Embryonic facial prominence (tissue), 1 donor: ENCODE measurements around the gene UVRAG.
"Not testable (repeated sequence)": the region's sequence is repeated elsewhere in the genome, so short reads cannot be mapped to it uniquely, and the experiment has no call there.

Experiments
- DNase-seq: peaks from one replicate; pipeline ENCODE4 v3.0.0-alpha.2; 2016; ENCODE audit errors: extremely low spot score

Gene UVRAG

DNA sequence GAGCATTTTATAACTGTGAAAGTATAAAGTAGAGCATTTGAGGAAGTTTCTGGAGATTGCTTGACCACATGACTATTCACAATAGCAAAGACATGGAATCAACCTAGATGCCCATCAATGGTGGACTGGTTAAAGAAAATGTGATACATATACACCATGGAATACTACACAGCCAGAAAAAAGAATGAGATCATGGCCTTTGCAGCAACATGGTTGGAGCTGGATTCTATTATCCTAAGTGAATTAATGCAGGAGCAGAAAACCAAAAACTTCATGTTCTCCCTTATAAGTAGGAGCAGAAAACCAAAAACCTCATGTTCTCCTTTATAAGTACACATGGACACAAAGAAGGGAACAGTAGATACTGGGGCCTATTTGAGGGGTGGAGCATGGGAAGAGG, 30.3 kb downstream of the UVRAG start:
- no peak for DNase-seq

DNA sequence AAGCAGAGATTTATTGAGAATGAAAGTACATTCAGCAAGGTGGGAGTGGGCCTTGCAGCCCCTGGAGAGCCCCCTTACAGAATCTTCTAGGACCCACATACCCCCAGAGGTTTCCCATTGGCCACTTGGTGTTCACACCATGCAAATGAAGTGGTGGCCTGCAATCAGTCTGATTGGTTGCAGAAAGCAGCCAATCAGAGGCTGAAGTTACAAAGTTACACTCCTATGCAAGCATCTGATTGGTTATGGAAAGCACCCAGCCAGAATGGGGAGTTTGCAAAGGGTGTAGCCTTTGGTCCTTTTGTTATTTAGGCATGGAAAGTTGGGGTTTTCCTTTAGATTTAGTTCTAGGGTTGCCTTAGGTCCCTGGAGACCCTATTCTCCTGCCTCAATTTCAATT, 34.9 kb downstream of the UVRAG start:
- no peak for DNase-seq

DNA sequence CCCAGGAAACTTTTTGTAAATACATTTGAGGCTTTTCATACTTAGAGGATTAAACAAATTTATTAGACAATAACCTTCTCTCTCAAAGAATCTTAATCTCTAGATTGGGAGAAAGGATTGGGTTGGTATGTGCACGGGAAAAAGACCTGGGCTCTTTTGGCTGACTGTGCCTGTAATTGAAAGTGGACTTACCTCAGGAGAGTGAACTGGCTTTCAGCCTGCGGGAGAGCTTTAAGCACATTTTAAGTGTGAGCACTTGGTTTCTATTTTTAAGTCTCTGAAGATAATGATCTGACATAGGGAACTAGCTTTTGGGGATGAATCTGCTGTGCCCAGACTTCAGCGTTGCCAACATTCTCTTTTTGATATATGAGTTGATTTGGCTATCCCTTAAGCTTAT, 35.8 kb downstream of the UVRAG start:
- no peak for DNase-seq

DNA sequence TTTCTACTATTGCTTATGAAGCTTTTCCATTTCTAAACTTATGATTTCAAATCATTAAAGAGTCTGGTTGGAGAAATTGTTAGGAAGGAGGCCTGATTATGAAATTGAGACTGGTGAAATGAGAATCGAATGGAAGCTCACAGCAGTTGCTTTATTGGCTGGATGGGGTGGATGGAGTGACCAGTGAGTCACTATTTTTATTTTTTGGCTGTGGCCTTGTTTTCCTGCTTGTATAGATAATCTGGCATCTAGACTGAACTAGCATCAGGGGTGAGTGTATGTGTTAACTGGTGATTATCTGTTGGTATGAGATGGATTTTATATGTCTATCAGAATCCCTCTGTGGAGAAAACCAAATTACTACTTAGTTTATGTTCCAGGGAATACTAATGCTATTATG, 36.2 kb downstream of the UVRAG start:
- DNase-seq: no peak

DNA sequence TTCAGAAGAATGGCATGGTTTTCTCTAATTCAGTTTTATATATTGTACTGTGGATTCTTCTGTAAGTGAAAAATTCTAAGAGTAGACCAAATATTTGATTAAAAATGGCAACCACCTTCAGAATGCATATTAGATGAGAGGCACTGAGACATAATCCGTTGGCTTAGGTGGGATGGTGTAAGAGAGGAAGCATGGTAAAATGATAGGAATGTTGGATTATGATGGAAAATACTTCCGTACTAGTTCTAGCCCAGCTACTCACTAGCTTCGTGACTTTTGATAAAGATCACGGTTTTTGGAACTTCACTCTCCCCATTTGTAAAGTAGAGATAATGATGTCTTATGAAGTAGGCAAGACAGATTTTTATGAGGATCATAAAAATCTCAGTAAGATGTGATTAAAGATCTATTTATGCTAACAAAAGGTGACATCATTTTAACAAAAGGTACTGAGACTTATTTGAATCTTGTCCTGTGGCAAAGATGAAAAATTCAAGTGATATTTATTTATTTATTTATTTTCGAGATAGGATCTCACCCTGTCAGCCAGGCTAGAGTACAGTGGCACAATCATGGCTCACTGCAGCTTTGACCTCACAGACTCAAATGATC, 37.5 kb downstream of the UVRAG start:
- no peak for DNase-seq

DNA sequence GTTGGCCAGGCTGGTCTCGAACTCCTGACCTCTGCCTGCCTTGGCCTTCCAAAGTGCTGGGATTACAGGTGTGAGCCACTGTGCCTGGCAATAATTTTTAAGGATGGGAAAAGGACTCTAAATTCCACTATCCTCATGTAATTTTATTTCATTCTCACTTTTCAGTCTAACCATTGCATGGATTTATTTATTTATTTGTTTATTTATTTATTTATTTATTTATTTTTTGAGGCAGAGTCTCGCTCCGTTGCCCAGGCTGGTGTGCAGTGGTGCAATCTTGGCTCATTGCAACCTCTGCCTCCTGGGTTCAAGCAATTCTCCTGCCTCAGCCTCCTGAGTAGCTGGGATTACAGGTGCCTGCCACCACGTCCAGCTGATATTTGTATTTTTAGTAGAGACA, 38.6 kb downstream of the UVRAG start:
- not testable (repeated sequence) for DNase-seq

DNA sequence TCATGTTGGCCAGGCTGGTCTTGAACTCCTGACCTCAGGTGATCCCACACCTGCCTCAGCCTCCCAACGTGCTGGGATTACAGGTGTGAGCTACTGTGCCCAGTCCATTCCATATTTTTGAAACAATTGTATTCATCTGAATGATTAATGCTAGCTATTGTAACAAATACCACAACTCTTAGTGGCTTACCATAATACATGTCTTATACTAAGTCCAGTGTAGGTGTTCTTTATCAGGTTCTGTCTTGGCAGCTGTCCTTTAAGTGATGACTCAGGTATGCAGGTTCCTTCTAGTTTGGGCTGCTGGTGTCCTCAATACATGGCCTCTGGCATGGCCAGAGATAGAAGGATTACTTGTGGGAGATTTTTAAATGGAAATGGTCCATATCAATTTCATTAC, 39.0 kb downstream of the UVRAG start:
- no peak for DNase-seq

DNA sequence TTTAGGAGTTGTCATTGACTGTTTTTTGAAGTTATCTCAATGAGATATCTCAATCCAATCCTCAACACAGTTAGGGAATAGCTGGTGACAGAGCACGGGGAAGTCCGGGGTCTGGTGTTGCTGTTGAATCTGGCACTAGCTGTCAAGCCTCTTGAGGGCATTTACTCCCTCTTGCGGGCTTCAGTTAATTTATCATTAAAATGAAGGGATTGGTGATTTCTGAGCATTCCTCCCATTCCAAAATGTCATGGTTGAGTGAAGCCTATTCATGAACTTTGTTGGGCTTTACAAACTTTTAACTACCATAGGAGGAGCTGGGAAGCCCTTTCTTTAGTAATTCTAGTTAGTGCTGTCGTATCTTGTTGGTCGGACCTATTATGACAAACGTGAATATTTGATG, 40.2 kb downstream of the UVRAG start:
- DNase-seq: no peak

DNA sequence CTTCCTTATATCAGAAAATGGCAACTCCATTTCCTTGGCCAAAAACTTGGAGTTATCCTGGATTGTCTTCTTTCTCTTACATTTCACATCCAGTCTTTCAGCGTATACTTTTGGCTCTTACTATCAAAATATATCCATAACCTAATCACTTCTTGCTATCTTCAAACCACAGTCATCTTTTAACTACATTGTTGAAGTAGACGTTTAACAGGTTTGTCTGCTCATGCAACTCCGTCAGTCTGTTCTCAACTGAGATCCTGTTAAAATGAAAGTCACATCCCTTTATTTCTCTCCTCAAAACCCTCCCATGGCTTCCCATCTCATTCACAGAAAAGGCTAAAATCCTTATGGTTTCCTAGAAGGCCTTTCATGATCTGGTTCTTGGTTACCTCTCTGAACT, 41.9 kb downstream of the UVRAG start:
- DNase-seq: no peak

DNA sequence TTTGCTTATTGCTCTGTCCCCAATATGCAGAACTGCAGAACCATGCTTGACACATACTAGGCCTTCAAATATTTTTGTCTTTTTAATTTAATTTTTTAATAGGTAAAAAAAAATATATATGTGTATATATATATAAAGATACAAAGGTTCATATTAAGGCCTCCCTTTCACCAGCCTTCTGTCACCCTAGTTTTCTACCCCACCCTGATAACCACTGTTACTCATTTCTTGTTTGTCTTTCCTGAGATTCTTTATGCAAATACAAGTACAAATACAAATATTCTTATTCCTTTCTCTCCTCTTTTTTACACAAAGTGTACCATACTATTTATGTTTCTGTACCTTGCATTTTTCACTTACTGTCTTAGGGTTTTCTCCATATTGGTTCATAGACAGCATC, 43.0 kb downstream of the UVRAG start:
- DNase-seq: no peak

DNA sequence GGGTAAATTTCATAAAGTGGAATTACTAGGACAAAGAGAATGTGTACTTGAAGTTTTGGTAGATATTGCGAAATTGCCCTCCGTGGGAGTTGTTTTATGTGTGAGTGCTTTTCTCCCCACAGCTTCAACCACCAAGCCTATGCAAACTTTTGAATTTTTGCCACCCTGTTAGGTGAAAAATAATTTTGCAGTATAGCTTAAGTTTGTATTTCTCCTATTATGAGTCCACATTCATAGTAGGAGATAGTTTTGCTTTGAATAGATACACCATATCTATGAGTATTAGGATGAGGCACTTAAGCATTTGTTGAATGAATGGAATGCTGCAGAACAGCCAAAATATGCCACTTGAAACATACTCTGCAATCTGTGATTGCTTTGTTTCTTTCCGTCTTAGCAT, 43.6 kb downstream of the UVRAG start:
- no peak for DNase-seq

DNA sequence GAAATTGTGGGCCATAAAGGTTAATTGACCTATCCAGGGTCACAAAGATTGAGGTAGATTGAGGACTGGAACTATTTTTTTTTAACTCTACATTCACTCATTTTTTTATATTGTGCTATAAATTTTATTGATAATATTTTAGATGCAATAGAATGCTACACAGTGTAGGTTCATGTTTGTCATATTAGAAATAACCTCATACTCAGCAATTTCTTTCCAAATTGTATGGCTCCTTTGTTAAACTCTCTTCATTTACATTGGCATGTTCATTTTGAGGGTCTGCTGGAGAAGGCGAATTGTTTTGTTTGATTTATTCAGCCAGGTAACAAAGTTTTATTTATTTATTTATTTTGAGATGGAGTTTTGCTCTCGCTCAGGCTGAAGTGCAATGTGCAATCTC, 44.6 kb downstream of the UVRAG start:
- no peak for DNase-seq

DNA sequence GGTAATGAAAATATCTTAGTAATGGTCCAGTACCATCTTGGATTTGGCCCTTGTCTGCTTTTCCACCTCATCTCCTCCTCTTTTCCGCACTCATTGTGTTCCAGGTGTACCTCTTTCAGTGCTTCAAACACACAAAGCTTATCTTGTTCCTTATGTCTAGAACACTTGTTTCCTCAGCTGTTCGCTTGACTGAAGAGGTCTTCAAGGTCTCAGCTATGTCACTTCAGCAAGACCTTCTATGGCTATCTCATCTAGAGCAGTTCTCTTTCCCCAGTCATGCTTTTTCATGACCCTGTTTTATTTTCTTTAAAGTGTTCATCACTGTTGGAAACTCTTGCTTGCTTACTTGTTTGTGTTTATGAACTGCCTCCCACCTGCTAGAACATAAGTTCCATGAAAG, 47.4 kb downstream of the UVRAG start:
- DNase-seq: no peak

DNA sequence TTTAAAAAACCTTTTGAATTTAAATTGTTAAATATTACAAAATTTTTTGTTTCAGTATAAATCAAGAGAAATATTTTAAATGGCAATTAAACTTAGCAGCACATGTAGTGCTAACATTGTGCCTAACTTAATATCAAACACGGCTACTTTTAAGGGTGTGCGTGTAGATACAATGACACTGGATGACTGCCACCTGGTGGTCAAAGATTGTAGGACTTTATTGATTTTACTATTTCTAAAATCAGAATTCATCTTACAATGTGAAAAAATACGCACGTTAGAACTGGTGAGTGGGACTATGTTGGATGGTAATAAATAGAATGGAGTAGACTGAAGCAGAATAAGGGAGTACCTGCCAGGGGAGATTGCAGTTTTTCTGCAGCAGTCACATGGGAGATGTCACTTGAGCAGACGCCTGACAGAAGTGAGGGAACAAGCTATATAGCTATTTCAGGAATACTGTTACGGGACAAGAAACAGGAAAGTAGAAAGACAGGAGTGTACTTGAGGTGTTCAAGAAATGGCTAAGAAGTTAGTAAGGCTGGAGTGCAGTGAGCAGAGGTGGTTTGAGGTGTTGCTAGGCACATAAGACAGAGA, 52.9 kb downstream of the UVRAG start:
- DNase-seq: no peak

DNA sequence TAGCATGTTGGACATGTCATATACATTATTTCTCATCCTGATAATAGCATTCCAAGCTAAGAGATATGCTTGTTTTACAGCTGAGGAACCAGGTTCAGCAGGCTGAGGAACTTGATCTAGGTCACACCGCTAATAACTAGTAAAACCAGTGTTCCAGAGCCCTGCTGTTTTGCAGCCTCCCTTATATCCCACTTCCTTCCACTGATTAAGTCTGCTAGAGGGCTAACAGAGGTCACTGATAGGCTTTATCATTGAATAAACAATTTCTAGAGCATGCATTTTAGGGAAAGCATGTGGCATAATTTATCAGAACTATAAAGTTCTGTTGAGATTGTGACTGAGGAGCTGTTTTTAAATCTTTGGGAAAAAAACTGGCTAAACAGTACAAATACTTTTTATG, 54.0 kb downstream of the UVRAG start:
- no peak for DNase-seq

DNA sequence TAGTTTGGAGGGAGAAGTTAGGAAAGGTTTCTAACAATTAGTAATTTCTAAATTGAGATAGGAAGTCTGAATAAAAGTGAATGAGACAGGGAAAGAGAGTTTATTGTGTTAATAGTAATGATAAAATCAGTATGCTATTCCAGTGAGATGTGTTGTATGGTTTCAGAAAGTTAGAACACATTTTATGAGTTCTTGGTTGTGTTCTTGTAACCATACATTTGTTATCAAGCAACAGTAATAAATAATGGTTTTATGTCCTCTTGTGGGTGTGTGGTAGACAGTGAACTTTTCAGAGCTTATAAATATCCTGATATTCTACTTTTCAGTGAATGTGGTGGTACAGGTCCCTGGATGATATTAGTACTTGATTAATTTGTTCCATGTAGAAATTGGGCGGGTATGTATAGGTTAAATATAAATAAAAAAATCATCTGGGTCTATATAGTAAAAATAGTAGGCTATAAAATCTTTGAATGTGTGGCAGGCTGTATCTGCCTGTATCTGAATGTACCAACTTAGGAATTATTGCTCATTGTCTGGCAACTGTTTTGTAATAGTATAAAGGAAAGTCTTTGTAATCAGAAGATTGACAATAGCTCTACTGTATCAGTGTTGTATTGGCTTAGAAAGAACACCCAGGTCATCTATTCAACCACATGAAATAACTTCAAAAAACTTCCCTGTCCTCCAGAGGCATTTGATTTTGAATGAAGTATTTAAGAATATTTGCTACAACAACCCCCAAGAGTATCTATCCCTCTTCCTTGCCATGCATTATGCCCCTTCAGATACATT, 54.8 kb downstream of the UVRAG start:
- no peak for DNase-seq

DNA sequence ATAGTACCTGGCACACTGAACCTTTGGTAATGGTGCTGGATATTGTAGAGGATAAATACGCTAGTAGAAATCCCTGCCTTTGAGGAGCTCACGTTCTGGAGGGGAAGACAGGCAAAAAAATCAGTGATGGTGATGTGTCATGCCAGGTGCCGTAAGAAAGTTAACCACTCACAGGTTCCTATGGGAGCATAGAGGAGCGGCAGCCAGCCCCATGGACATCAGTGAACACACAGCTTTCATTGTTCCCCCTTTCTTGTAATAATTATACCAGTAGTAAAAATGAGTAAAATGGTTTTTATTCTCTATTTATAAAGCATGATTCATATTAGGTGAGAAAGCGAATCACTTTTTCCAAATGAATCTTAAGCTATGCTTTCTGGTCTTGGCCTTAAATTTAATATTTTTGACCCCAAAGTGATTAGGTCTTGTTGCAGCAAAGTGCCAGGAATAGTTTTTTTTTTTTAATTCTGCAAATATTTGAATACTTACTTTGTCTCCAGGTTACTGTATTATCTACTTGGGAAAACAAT, 57.9 kb downstream of the UVRAG start:
- no peak for DNase-seq

DNA sequence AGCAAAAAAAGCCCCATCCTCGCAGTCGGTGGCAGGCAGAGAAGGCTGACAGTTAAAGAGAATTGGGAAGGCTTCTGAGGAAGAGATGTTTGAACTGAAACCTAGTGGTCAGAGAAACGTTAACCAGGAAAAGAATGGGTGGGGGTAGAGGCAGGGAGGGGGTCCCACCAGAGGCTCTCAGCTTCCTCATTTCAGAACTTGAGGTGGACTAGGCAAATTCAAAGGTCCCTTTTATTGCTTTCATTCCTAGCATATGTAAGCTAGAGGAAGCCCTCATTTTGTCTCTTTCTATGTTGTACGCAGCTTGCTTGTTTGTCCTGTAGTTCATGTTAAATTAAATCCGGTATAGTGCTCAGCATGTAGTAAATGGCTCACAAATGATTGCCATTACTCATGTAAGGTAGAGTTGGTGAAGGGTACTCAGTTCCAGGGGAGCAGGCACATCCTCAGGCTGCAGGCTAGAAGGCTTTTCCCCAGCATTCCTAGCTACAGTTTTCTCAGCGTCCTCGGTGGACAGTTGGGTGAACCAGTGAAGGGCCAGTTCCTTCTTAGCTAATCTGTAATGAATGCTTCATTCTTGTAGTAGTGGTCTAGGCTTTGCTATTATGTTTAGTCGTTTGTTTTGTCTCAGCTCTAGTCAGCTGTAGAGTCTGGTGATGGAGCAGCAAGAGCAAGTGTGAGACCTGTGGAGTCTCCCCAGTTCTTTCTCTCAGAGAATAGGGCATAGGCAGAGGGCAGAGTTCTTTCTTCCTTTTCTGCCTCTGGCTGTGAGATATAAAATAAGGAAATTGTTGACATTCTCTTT, 58.6 kb downstream of the UVRAG start:
- no peak for DNase-seq

DNA sequence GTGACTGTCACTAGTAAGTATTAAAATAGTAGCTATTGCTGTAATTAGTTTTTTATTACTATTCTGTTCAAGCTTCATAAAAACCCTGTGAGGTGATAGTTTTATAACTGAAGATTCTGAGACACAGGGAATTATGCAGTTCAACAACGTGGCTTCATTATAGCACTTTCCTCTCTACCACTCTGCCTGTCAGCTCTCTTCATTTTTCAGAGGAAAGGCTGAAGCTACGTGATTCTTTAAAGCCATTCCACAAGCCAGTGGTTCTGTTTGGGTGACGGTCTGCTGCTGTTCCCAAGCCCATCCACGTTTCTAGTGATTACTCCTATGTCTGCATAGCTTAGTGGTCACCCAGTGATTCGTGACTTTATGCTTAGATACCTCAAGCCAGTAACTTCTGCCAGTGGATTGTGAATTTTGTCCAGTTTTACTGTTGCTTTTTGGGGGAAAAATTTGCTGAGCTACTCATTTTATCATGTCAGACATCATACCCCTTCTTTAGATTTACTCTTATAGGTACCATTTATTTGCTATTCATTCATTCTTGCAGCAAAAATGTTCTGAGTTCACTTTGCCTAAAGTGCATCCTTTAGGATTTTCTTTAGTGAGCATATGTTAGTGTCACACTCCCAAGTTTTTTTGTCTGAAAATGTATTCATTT, 59.8 kb downstream of the UVRAG start:
- no peak for DNase-seq

DNA sequence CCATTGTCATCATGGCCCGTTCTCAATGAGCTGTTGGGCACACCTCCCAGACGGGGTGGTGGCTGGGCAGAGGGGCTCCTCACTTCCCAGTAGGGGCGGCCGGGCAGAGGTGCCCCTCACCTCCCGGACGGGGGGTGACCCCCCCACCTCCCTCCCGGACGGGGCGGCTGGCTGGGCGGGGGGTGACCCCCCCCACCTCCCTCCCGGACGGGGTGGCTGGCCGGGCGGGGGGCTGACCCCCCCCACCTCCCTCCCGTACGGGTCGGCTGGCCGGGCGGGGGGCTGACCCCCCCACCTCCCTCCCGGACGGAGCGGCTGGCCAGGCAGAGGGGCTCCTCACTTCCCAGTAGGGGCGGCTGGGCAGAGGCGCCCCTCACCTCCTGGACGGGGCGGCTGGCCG, 62.3 kb downstream of the UVRAG start:
- DNase-seq: not testable (repeated sequence)

DNA sequence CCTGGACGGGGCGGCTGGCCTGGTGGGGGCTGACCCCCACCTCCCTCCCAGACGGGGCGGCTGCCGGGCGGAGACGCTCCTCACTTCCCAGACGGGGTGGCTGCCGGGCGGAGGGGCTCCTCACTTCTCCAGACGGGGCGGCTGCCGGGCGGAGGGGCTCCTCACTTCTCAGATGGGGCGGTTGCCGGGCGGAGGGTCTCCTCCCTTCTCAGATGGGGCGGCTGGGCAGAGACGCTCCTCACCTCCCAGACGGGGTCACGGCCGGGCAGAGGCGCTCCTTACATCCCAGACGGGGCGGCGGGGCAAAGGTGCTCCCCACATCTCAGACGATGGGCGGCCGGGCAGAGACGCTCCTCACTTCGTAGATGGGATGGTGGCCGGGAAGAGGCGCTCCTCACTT, 62.9 kb downstream of the UVRAG start:
- DNase-seq: not testable (repeated sequence)

DNA sequence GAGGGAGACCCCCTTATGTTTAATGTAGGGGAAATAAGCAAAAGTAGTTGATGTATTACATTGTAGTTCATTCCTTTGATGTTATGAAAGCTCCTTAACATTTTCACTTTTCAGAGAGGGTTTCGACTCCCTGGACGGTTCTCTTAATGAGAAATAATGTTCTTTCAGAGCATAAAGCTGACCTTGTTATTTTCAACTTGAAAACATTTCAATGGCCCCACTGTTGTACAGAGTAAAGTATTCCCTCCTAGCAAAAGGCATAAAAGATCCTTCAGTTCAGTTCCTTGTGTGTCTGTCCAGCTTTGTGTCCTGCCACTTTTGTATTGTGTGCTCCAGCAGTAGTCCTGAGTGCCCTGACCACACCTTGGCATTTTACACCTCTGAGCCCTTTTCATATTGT, 63.9 kb downstream of the UVRAG start:
- no peak for DNase-seq
